Anterior cingulate cortex (tissue), 58 donors: ENCODE results near the gene PRR36.
A peak's percentile ranks its signal among the peaks of the same experiment; 100 is the strongest.

Experiments used
- DNase-seq, 58 donors: peaks; one replicate each; lab custom pipeline; 2025; lab: John Stamatoyannopoulos, UW

Gene PRR36

GRCh38 chr19:7873304-7874075, 700 bp downstream of the PRR36 start:
- DNase-seq: peak in 5 of 58 donors; percentile 13 to 55 (median 31)

- DNase-seq: no peak
These were observed 1.6 kb downstream of the PRR36 start for GRCh38 chr19:7872306-7873204.

GRCh38 chr19:7871437-7872305, 2.5 kb downstream of the PRR36 start:
- peak in 50 of 58 donors; percentile 14 to 83 (median 52) for DNase-seq

GRCh38 chr19:7870571-7871436, 3.4 kb downstream of the PRR36 start:
- DNase-seq: peak in 42 of 58 donors; percentile 8 to 84 (median 44)

- peak in 25 of 58 donors; percentile 6 to 78 (median 51) for DNase-seq
These were observed 4.2 kb downstream of the PRR36 start for GRCh38 chr19:7869910-7870511.

GRCh38 chr19:7869453-7869909, 4.7 kb downstream of the PRR36 start:
- DNase-seq: peak in 34 of 58 donors; percentile 19 to 66 (median 54)

GRCh38 chr19:7868671-7869452, 5.3 kb downstream of the PRR36 start:
- peak in 40 of 58 donors; percentile 12 to 68 (median 53) for DNase-seq

GRCh38 chr19:7868326-7868670, 5.9 kb downstream of the PRR36 start:
- DNase-seq: no peak

GRCh38 chr19:7867092-7867844, 6.9 kb downstream of the PRR36 start:
- DNase-seq: no peak

GRCh38 chr19:7866399-7867091, 7.6 kb downstream of the PRR36 start:
- no peak for DNase-seq

- DNase-seq: no peak
These were observed 8.8 kb downstream of the PRR36 start for GRCh38 chr19:7865262-7865911.

- no peak for DNase-seq
These were observed 9.5 kb downstream of the PRR36 start for GRCh38 chr19:7864690-7865074.

GRCh38 chr19:7863971-7864689, 10.1 kb downstream of the PRR36 start:
- DNase-seq: no peak

- DNase-seq: no peak
These were observed 10.8 kb downstream of the PRR36 start for GRCh38 chr19:7863157-7863970.
